Ishikawa (cell line): ENCODE measurements around the gene RAB26.

Experiments used
- CEBPB ChIP-seq: IDR thresholded peaks from 2 replicates; pipeline ENCODE4 v1.6.1; 2012
- CREB1 ChIP-seq: IDR thresholded peaks from 2 replicates; pipeline ENCODE4 v1.6.1; 2012; ENCODE audit warnings: low read depth
- EGR1 ChIP-seq: IDR thresholded peaks from 2 replicates; pipeline ENCODE4 v1.6.1; 2012
- EP300 ChIP-seq: IDR thresholded peaks from 2 replicates; pipeline ENCODE4 v1.6.1; 2012; ENCODE audit warnings: borderline replicate concordance
- MAX ChIP-seq: IDR thresholded peaks from 2 replicates; pipeline ENCODE4 v1.6.1; 2012
- RAD21 ChIP-seq: IDR thresholded peaks from 2 replicates; pipeline ENCODE4 v1.6.1; 2012; ENCODE audit warnings: low read depth
- REST ChIP-seq: IDR thresholded peaks from 2 replicates; pipeline ENCODE4 v1.6.1; 2012; ENCODE audit warnings: low read depth, mild to moderate bottlenecking
- TAF1 ChIP-seq: IDR thresholded peaks from 2 replicates; pipeline ENCODE4 v1.6.1; 2012; ENCODE audit warnings: low read depth, mild to moderate bottlenecking
- TCF12 ChIP-seq: IDR thresholded peaks from 2 replicates; pipeline ENCODE4 v1.6.1; 2012; ENCODE audit warnings: low read depth
- USF1 ChIP-seq: IDR thresholded peaks from 2 replicates; pipeline ENCODE4 v1.6.1; 2012
- YY1 ChIP-seq: IDR thresholded peaks from 2 replicates; pipeline ENCODE4 v1.6.1; 2012; ENCODE audit warnings: low read depth
- ZBTB7A ChIP-seq: IDR thresholded peaks from 2 replicates; pipeline ENCODE4 v1.6.1; 2012; ENCODE audit warnings: low read depth

GRCh38 chr16:2184962-2185361 lies 36.5 kb downstream of the RAB26 start:
- TF ChIP-seq ZBTB7A (no peak), TAF1 (no peak), CREB1 (no peak), REST (no peak), RAD21 (no peak), TCF12 (no peak), MAX (no peak), EP300 (no peak), CEBPB (no peak), EGR1 (no peak), YY1 (no peak), USF1 (no peak)
